SK-N-SH treated with all-trans-retinoic acid at 6 μM for 48 hours (cell line): ENCODE results near the gene TNFRSF1B.

ENCODE experiments used
- OSR1 ChIP-seq: fragments of 250-450 bp; sonication (Bioruptor Pico); IDR thresholded peaks from 2 replicates; pipeline ENCODE4 v1.8.0; 2022; ENCODE audit warnings: moderate library complexity, mild to moderate bottlenecking, inconsistent platforms
- PATZ1 ChIP-seq: fragments of 250-450 bp; sonication (Bioruptor Pico); IDR thresholded peaks from 2 replicates; pipeline ENCODE4 v1.8.0; 2020; ENCODE audit warnings: mild to moderate bottlenecking, moderate library complexity, borderline replicate concordance
- PPARA ChIP-seq: fragments of 250-450 bp; sonication (Bioruptor Pico); IDR thresholded peaks from 2 replicates; pipeline ENCODE4 v1.5.0; 2020; ENCODE audit warnings: mild to moderate bottlenecking, borderline replicate concordance
- TOX ChIP-seq: fragments of 250-450 bp; sonication (Bioruptor Pico); IDR thresholded peaks from 2 replicates; pipeline ENCODE4 v1.8.0; 2021; ENCODE audit warnings: mild to moderate bottlenecking, moderate library complexity, borderline replicate concordance
- ZC3H10 ChIP-seq: fragments of 250-450 bp; sonication (Bioruptor Pico); IDR thresholded peaks from 2 replicates; pipeline ENCODE4 v1.5.1; 2021; ENCODE audit warnings: mild to moderate bottlenecking, moderate library complexity
- ZNF8 ChIP-seq: fragments of 450-650 bp; formaldehyde crosslinking; IDR thresholded peaks from 2 replicates; pipeline ENCODE4 v1.5.0; 2020; ENCODE audit warnings: mild to moderate bottlenecking, moderate library complexity

GRCh38 chr1:12185918-12186678 is 19.3 kb downstream of the TNFRSF1B start:
- TF ChIP-seq ZNF8 (CRISPR knock-in tag) (no peak), ZC3H10 (no peak), PATZ1 (no peak), TOX (CRISPR knock-in tag) (no peak), OSR1 (no peak), PPARA (CRISPR knock-in tag) (no peak)
